Measurements from ENCODE around the gene CTNND2.

DNA sequence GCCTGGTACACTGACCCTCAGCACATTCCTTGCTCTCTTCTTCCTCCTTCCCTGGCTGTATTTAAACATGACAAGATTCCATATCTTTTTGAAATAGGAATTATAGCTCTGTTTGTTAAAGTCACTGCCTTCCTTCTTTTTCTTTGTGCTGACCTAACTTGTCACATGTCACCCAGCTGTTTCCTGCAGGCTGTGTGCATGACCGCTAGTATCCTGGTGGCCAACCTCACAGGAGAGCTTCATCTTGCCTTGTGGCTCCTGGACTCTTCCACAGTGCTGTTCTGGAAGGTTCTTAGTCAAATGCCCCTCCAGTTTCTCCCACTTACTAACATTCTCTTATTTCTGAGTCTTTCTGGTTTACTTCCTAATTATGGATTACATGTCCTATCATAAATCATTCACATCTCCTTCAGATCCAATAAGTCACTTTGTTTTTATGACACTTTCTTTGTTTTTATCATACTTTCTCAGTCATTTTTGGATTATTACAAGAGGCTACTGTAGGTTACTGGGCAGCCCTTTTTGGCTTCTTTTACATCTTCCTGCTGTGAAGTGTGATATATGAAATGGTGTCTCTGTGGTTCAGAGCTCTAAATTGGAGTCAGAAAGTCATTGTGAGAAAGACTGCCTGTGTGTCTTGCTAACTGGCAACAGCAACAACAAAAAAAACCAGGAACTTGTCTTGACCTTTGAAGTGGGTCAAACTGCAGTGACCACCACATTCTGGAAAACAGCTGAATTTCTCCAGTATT is 679.6 kb downstream of the CTNND2 start:
- TF ChIP-seq POLR2A (IDR thresholded peaks at IDR 0.05), result no peak
- TF ChIP-seq, protein P1, sequence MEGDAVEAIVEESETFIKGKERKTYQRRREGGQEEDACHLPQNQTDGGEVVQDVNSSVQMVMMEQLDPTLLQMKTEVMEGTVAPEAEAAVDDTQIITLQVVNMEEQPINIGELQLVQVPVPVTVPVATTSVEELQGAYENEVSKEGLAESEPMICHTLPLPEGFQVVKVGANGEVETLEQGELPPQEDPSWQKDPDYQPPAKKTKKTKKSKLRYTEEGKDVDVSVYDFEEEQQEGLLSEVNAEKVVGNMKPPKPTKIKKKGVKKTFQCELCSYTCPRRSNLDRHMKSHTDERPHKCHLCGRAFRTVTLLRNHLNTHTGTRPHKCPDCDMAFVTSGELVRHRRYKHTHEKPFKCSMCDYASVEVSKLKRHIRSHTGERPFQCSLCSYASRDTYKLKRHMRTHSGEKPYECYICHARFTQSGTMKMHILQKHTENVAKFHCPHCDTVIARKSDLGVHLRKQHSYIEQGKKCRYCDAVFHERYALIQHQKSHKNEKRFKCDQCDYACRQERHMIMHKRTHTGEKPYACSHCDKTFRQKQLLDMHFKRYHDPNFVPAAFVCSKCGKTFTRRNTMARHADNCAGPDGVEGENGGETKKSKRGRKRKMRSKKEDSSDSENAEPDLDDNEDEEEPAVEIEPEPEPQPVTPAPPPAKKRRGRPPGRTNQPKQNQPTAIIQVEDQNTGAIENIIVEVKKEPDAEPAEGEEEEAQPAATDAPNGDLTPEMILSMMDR (IDR thresholded peaks at IDR 0.05), result no peak
